ENCODE results near the gene MYO10. TPM values are rescaled to one million over a fixed set of nuclear protein-coding genes. Genes with fewer than 3 reads are reported as not detected.
"Not testable (repeated sequence)": the region's sequence is repeated elsewhere in the genome, so short reads cannot be mapped to it uniquely, and the experiment has no call there.

Gene MYO10
- polyA plus RNA-seq, 12 donors, result 20.3 to 40.0 (median 29.8) TPM; not detected in 1

DNA sequence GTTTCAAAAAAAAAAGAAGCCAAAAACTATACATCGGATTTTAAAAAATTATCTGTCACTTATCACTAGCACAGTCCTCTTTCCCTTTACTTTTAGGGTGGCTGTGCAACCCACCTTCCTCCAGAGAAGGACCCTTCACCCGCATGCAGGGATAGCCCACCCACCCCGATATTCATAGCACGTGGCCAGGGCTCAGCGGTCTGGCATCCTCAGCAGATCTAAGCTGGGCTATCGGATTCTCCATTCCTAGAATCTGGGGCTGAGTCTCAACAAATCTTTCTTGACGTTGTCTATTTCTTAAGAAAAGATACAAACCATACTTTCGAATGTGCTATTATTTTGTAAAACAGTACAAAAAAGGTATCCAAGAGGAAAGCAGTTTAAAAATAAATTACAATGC, 70.9 kb downstream of the MYO10 start:
- no peak for DNase-seq

- peak; percentile 52 for DNase-seq
Observed at GRCh38 chr5:16864631-16865131, 71.4 kb downstream of the MYO10 start.

- no peak for DNase-seq
Observed at GRCh38 chr5:16863469-16863946, 72.6 kb downstream of the MYO10 start.

DNA sequence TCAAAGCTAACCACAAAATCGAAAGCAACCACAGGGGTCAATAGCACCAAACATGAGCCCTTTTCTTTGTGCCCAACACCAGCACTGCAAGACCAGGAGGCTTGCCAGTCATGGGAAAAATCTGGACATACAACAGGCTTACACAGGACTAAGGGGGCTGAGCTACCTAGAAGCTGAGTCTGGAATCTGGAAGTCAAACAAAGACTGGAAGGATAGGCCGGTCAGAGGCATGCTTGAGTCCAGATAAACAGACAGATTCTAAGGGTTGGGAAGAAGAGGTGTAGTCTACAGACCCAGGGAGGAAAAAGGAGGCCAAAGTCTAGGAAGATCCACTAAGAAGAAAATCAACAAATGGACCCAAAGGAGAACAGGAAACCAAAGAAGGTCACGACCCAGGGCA, 73.3 kb downstream of the MYO10 start:
- DNase-seq, result no peak

DNA sequence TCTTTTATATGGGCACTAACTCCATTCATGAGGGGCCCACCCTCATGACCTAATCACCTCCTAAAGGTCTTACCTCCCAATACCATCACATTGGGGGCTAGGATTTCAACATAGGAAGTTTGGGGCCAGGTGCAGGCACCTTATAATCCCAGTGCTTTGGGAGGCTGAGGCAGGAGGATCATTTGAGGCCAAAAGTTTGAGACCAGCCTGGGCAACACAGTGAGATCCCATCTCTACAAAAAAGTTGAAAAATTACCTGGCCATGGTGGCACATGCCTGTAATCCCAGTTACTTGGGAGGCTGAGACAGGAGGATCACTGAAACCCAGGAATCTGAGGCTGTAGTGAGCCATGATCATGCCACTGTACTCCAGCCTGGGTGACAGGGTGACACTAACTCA, 76.7 kb downstream of the MYO10 start:
- DNase-seq, result no peak

DNA sequence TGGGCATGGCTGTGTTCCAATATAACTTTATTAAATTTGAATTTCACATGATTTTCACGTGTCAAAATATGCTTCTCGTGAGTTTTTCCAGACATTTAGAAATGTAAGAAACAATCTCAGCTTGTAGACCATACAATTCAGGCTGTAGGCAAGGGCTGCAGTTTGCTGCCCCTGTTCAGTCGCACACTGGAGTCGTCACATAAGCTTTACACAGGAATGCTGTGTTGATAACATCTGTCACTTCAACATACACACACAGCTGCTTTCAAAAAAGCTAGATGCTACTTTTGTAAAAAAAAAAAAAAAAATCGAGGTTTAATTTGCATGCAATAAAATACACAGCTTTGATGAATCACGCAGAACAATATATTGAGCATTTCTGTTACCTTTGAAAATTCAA, 77.9 kb downstream of the MYO10 start:
- DNase-seq, result no peak

DNA sequence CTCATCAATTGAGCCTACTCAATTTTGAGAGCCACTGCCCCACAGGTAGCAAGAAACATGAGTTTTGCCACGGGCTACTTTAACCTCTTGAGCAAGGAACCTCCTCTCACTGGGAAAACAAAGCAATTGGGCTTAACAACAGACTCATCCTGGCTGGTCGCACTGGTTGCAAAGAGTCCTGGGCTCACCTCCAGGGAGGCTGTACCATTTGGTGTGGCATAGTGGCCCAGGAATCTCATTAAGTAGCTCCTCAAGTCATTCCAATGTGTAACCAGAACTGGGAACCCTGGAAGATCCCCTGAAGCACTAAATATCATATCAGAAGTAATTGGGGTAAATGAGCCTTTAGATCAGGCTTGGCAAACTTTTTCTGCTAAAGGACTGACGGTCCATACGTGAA, 78.5 kb downstream of the MYO10 start:
- DNase-seq, result no peak

DNA sequence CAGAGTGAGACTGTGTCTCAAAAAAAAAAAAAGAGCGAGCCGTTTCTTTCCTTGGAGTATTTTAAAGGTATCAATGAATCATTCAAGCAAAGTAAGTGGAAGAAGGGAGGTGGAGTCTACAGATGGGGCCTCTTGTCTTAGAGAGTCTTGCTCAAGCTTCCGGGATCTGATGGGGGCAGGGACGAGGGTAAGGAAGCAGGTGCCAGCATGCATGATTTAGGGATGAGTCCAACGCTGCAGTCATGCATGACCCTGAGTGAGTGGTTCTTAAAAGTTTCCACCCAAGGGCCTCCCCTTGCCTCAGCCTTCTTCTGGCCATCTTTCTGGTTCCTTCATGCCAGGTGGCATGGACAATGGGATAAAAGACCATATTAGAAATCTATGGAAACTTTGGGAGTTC, 79.6 kb downstream of the MYO10 start:
- no peak for DNase-seq

DNA sequence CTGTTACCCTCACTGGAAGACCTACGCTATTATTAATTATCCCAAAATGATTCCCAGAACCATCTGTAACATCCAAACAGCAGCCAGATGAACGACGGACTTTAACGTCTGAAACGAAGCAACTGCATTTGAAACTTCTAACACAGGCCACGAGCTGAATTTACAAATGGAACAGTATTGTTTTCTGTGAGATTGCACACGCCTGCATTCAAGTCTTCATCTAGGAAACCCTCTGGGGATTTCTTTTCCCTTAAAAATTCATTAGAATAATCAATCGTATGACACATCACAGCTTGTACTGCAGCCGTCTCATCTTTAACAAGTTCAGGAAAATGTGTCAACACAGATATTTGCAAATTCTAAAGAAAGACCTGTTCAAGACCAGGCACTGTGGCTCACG, 80.2 kb downstream of the MYO10 start:
- no peak for DNase-seq

GRCh38 chr5:16855485-16855884, 80.6 kb downstream of the MYO10 start:
- peak; percentile 59 for DNase-seq

DNA sequence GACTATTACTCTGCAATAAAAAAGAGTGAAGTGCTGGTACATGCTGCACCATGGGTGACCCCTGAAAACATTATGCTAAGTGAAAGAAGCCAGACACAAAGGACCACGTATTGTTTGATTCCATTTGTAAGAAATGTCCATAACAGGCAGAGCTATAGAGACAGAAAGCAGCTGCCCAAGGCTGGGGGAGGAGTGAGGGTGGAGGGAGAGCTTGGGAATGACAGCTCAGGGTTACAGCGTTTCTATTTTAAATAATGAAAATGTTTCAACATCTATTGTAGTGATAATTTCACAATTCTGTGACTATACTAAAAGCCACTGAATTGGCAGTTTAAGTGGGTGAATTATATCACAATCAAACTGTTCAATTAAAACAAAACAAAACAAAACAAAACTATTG, 81.7 kb downstream of the MYO10 start:
- DNase-seq, result no peak

- DNase-seq, result no peak
Observed at GRCh38 chr5:16853518-16853917, 82.6 kb downstream of the MYO10 start.

GRCh38 chr5:16852251-16853005, 83.7 kb downstream of the MYO10 start:
- DNase-seq, result no peak

GRCh38 chr5:16849775-16850174, 86.3 kb downstream of the MYO10 start:
- DNase-seq, result no peak

- DNase-seq, result no peak
Observed at GRCh38 chr5:16849181-16849580, 86.9 kb downstream of the MYO10 start.

DNA sequence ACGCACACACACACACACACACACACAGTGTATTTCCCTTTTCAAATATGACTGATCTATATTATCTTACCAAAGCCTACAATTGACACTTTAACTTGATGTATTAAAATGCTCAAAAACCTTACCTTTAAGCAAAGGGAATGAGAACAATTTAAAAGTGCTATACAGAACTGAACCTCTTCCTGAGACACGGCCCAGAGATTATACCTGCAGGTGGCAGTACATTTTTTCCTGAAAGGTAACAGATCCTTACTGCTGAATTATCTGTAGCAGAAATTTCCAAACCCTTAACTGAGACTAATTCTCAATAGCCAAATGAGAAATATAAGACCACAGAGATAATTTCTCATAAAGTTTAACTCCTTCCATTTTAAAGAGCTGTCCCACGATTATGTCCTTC, 91.1 kb downstream of the MYO10 start:
- DNase-seq, result no peak

DNA sequence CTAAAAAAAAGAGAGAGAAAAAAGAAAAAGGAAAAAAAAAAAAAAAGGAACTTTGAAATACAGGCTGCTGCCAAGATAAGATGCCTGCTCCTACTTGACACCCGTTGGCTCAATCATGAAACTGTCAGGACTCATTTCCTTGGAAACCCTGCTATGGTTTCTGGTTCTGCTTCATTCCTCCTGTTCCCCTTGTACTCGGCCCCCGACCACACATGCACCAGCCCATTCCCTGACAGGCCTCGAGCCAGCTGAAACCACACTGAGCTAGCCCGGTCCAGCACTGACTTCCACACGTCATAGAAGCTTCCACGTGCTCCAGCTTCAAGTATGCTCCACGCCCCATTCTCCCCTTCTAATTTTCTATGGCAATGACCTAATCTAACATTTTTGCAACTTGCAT, 93.2 kb downstream of the MYO10 start:
- no peak for DNase-seq

GRCh38 chr5:16841416-16841815, 94.7 kb downstream of the MYO10 start:
- no peak for DNase-seq

DNA sequence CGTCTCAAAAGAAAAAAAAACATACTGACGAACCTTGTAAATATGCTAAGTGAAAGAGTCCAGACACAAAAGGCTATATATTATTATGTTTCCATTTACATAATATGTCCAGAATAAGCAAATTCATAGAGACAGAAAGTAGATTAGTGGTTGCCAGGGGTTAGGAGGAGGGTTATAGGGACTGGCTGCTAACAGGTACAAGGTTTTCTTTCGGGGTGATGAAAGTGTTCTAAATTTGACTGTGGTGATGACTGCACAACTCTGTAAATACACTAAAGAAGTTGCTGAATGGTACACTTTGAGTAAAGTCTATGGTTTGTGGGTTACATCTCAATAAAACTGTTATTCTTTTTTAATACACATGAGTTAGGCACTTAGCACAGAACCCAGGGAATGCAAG, 98.8 kb downstream of the MYO10 start:
- DNase-seq, result no peak

DNA sequence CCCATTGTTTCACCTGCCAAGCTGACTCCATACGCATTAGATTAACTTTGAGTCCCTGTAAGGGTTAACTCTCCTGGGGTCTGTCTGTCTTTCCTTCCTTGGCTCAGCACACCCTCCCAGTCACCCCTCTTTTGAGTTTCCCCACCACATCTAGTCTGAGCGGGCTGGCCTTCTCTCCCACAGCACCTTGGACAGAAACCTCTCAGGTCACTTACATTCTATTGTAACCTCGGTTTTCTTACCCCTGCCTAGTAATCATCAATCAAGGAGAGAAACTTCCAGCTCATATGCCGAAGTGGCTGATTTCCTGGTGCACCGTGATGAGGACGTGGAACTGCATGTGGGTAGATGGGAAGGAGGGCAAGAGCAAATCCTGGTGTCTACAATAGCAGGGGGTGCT, 102.1 kb downstream of the MYO10 start:
- DNase-seq, result no peak

DNA sequence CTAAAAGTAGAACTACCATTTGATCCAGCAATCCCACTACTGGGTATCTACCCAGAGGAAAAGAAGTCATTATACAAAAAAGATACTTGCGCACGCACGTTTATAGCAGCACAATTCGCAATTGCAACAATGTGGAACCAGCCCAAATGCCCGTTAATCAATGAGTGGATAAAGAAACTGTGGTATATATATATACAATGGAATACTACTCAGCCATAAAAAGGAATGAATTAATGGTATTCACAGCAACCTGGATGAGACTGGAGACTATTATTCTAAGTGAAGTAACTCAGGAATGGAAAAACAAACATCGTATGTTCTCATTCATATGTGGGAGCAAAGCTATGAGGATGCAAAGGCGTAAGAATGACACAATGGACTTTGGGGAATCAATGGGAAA, 104.8 kb downstream of the MYO10 start:
- DNase-seq, result not testable (repeated sequence)

DNA sequence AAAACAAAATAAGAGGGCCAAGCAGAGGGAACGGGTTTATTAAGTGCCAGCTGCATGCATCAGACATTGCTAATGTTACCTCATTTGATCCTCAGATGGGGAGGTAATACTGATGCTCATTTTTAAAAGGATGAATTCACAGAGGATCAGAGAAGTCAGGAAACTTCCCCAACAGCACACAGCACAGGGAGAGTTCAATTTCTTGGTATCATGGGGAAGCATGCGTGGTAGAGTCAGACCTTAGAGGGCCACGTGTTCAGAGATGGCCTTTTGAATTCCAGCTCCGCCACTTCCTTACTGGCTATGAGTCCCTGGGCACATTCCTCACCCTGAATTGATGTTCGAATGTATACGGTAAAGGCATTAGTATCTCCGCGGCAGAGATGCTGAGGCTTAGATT, 108.3 kb downstream of the MYO10 start:
- no peak for DNase-seq

DNA sequence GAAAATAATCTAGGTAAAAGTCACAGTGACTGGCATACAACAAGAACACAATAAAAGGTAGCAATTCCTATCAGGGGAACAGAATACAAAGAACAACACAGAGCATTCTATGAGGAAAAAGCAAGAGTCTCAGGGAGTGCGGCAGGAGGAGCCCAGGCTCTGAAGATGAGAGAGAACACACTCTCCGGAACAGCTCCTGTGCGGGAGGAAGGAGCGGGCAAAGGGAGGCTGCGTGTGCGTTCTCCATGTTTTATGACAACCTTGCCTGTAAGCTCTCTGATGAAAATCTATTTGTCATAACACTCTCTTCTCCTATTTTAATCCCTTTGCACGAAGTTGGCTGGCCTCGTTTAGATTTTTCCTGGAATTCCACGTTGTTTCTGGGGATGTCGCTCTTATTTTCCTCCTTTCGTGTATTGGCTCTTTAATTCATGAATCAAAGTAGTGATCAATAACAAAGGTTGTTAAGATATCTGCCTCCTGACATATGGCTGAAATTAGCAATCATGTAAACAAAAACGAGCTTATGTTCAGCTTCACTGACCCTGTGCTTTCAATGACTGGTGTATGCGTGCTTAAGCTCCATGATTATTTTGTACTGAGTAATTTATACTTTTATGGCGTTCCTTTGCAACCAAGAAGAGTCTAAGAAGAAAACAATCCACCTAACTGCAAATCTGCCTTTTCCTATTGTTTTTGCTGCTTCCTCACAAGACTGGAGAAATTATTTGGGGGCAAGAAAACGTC, 109.5 kb downstream of the MYO10 start:
- no peak for DNase-seq

All from muscle of arm (tissue), 12 donors.